Stimulated activated memory B cell treated with anti-CD40 and anti-IgM and Interleukin-4, amounts not matched to agents 10 μg/mL and 1 μg/mL and 100 μg/mL, for 72 hours (primary cell): ENCODE measurements around the gene MT1HL1.

ENCODE experiments used
- ATAC-seq: fragments of 150-1000 bp; cut with Tn5 transposase; 2 replicates; pipeline ENCODE4 v1.10.0; 2021
- H3K27ac Mint-ChIP-seq: one replicate; pipeline ENCODE4 v1.8.0; 2022; ENCODE audit warnings: mild to moderate bottlenecking, mixed read lengths
- H3K27me3 Mint-ChIP-seq: one replicate; pipeline ENCODE4 v1.8.0; 2022; ENCODE audit warnings: mixed read lengths
- H3K36me3 Mint-ChIP-seq: one replicate; pipeline ENCODE4 v1.8.0; 2022; ENCODE audit warnings: mixed read lengths
- H3K4me1 Mint-ChIP-seq: one replicate; pipeline ENCODE4 v1.8.0; 2022; ENCODE audit warnings: mixed read lengths
- H3K4me3 Mint-ChIP-seq: one replicate; pipeline ENCODE4 v1.8.0; 2022; ENCODE audit warnings: mild to moderate bottlenecking, moderate library complexity, mixed read lengths
- H3K9me3 Mint-ChIP-seq: one replicate; pipeline ENCODE4 v1.8.0; 2022; ENCODE audit warnings: mixed read lengths

Gene MT1HL1

DNA sequence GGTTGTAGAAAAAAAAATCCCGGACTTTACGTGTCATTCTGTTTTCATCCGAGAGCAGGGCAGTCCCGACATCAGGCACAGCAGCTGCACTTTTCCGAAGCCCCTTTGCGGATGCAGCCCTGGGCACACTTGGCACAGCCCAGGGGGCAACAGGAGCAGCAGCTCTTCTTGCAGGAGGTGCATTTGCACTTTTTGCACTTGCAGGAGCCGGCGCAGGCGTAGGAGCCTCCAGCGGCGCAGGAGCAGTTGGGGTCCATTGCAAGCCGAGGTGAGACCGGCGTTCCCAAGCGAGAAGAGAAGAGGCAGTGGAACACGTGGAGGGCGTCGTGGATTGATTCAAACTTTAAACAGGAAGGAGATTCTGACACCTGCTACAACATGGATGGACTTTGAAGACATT lies at the start of gene MT1HL1:
Gene MT1HL1 (minus strand): TSS at position 326 of the 400 bp plus-strand sequence. CDS start 69 bp downstream, at position 257.
- H3K4me3 Mint-ChIP-seq, result no peak within 1 kb of the TSS
- no peaks in the 10 kb centered on the region for H3K36me3 Mint-ChIP-seq
- H3K27ac Mint-ChIP-seq, result no peak within 1 kb of the TSS
- no peaks in the 10 kb centered on the region for H3K4me1 Mint-ChIP-seq
- H3K27me3 Mint-ChIP-seq, result no peaks in the 10 kb centered on the region
- ATAC-seq, result no peak
- no peaks in the 10 kb centered on the region for H3K9me3 Mint-ChIP-seq

DNA sequence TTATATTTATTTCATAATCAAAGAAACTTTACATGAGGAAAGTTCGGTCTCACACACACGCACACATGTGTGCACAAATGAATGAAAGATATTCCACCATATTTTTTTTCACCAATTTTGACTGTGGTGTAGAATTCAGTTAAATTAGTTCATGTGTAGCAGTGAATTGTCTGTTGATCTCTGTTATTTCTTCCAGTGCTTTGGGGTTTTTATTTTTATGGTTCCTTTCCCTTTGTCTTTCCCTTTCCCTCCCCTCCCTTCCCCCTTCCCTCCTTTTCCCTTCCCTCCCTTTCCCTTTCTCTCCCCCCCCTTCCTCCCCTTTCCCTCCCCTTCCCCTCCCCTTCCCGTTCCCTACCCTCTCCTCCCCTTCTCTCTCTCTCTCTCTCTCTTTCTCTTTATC lies 46.7 kb upstream of the MT1HL1 start:
- Mint-ChIP-seq H3K36me3 (no peaks in the 10 kb centered on the region), H3K27ac (no peak overlapping the region), H3K9me3 (peaks cover under 1% of the 10 kb centered on the region), H3K27me3 (peaks cover 10% of the 10 kb centered on the region), H3K4me1 (no peaks in the 10 kb centered on the region), H3K4me3 (no peak overlapping the region)
- no peak for ATAC-seq

DNA sequence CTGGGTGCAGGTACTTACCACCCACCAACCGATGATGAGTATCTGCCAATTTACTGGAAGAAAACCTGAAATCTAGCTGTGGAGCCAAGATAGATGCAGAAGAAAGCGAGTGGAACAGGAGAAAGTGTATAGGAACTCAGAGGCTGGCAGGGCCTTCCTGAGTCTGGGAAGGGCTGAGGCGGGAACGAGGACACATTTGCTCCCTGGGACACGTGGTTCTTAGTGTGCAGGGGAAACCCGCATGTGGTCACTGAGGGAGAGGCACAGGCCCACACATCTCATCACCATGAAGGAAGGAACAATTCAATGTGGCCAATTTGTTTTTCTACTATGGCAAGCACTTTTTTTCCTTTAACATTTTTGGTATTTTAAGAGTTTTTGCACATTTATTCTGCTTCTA lies 45.9 kb upstream of the MT1HL1 start:
- H3K27ac Mint-ChIP-seq, result no peak overlapping the region
- ATAC-seq, result no peak

DNA sequence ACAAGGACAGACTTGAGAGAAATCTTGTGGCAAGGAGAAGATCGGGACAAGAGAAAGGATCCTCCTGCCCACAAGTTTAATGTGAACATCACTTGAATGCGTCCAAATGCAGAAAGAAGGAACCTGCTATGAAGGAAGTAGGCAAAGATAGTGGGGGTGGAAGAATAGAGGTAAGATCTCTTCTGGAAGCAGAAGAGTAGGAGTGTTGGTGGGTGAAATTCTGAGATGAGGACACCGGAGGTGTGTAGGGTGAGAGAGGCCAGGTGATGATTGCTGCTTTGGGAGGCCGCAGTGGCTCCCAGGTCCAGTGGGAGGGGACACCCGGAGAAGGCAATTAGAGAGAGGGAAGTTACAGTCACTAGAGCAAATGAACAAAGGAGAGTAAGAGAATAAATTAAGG lies 44.6 kb upstream of the MT1HL1 start:
- Mint-ChIP-seq H3K27me3 (peaks cover 1% of the 10 kb centered on the region), H3K4me3 (no peak overlapping the region), H3K36me3 (no peaks in the 10 kb centered on the region), H3K4me1 (no peaks in the 10 kb centered on the region), H3K9me3 (no peaks in the 10 kb centered on the region), H3K27ac (no peak overlapping the region)
- ATAC-seq, result no peak

More for the DNA sequence above, 45.9 kb upstream of the MT1HL1 start:
- Mint-ChIP-seq H3K36me3 (no peaks in the 10 kb centered on the region), H3K27me3 (peaks cover 9% of the 10 kb centered on the region), H3K4me3 (no peak overlapping the region), H3K4me1 (no peaks in the 10 kb centered on the region), H3K9me3 (no peaks in the 10 kb centered on the region)

DNA sequence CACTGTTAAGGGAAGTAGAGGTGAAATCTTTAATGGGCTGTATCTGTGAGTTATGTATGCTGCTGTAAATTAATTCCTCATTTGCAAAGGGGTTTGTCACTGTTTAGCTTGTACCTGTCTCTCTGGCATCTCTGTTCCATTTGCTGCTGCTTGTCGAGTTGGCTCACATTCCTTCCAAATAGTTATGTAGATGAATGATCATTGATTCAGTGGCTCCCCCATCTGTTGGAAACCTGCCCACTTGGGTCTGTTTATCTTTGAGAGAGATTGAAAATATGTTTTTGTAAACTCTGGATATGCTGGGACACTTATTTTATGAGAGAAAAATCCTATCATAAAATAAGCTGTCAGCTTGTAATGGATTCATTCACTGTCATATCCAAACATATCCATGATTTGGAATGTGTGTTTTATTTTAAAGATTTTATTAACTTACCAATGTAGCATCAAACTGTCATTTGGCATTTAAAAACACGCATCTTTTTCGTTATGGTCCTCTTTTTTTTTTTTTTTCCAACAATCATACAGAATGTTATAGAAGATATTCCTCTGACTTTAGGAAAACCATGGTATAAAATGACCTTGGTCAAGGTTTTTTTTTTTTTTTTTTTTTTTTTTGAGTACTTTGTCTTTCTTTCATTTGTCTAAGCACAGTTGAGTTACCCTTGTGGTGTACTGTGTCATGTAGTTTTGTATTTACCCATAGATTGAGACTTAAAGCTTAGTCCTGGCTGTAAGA lies 41.2 kb upstream of the MT1HL1 start:
- ATAC-seq, result no peak
- no peak overlapping the region for H3K4me3 Mint-ChIP-seq
- H3K27ac Mint-ChIP-seq, result no peak overlapping the region
- H3K4me1 Mint-ChIP-seq, result no peaks in the 10 kb centered on the region
- H3K36me3 Mint-ChIP-seq, result no peaks in the 10 kb centered on the region
- H3K27me3 Mint-ChIP-seq, result peaks cover 25% of the 10 kb centered on the region
- peaks cover 2% of the 10 kb centered on the region for H3K9me3 Mint-ChIP-seq

DNA sequence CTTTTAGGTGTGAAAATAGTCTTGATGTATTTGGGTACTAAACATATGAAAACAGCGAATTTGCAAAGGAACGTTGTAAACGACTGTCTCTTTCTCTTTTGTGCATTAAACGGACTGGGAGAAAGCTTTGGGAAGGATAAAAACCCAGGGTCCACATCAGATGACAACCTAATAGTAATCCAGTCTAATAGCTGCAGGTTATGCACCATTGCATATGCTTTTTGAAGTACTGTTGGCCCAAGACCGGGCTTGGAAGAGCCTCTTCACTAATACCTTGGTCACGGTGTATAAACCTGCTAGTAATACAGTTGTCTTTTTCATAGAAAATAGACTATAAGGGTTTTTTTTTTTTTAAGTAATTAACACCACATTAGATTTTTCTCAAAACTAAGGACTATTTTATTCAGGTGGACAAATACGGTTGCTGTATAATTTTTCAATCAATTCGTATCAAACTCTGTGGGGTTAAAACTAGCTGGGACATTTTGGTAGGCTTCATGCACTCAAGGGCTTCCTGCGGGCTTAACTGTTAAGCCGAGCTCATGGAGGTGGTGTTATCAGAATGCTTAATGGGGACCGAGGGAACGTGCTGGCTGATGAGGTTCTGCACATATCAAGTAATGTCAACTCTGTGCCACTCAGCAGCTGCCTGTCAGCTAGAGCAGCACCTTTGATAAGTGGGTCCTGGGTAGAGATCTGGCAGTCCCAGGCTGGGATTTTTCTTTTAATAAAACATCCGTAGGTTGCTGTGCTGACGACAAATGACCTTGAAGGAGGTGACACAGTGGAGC lies 39.8 kb upstream of the MT1HL1 start:
- Mint-ChIP-seq H3K27me3 (peaks cover 25% of the 10 kb centered on the region), H3K4me3 (no peak overlapping the region), H3K9me3 (peaks cover 2% of the 10 kb centered on the region), H3K27ac (no peak overlapping the region), H3K36me3 (no peaks in the 10 kb centered on the region), H3K4me1 (no peaks in the 10 kb centered on the region)
- ATAC-seq, result no peak

DNA sequence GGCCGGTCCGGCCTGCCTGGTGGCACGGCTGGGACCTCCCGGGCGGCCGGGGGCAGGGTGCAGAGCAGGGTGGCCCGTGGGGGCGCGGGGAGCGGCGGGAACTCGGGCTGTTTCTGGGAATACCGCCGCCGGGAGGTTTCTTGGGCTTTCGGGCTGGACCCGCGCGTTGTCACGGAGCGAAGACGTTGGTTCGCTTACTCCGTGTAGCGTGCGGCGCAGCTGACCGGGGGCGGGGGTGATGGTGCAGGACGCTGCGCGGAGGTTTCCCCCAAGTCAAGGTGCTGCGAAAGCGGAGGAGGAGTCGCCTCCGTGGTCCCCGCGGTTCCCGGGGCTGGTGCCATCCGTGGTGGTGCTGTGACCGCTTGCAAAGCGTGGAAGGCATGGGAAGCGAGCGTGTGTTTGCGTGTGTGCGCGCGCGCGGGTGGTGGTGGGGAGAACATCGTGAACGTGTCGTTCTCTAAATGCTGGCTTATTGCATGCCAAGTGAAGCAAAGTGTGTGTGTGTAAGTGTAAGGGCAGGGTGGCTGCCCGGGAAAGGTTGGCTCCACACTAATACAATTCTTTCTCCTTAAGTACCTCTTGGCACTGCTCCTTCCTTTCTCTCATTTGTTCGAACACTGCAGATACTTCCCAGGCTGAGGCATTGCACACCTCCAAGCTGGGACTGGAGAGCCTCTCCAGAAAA lies 38.8 kb upstream of the MT1HL1 start:
- Mint-ChIP-seq H3K9me3 (peaks cover 2% of the 10 kb centered on the region), H3K4me3 (peak overlapping the region; percentile 13), H3K4me1 (no peaks in the 10 kb centered on the region), H3K27ac (no peak overlapping the region), H3K36me3 (no peaks in the 10 kb centered on the region), H3K27me3 (peaks cover 25% of the 10 kb centered on the region)
- ATAC-seq, result peak; percentile 31

DNA sequence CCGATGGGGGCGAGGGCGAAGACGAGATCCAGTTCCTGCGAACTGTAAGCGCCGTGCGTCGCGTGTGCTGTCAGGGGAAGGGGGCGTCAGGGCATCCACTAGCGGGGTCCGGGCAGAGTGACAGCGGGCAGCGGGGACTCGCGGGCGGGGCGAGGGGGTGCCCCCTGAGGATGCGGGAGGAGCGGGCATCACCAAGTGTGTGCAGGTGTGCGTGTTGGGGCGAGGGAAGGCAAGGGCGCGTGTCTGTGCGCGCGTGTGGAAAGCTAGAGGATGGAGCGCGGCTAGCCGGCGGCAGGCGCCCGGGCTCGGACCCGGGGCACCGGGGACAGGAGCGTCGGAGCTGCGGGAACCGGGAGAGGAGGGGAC lies 38.3 kb upstream of the MT1HL1 start:
- Mint-ChIP-seq H3K4me1 (no peaks in the 10 kb centered on the region), H3K36me3 (no peaks in the 10 kb centered on the region), H3K27ac (no peak overlapping the region), H3K27me3 (peaks cover 25% of the 10 kb centered on the region), H3K9me3 (peaks cover 2% of the 10 kb centered on the region), H3K4me3 (peak overlapping the region; percentile 13)
- peak; percentile 8 for ATAC-seq

DNA sequence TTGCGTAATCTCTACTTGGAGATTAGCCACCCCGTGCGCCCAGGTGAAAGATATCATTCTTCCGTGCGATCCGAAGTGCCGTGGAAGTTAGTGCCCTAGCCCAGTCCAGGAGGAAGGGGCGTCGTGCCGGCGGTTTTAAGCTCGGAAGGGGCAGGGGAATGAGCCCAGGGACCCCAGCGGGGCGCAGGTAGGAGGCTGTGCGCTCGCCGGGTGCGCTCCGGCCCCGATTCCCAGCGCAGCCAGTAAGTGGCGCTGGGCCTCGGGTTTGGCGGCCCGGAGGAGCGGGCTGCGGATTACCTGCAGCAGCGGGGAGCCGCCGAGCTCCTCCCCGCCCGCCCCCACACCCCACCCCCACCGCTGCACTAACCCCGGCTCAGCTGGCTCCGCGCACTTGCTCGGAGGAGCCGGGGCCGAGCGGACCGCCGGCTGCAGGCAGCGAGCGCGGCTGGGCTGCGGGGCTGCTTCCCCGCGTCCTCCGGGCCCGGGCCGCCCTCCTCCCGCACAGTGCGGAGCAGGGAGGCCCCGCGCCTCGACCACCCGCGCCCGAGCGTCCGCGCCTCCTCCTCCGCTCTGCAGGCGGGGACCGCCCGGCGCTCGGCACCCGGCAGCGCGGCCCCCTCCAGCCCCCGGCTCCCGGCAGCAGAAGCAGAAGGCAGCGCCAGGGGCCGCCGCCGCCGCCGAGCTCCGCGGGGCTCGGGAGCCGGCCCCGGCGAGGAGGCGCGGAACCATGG lies 37.7 kb upstream of the MT1HL1 start, which contains the start of gene RYR2:
Gene RYR2 (plus strand): TSS at position 390 of the 731 bp plus-strand sequence. CDS start 338 bp downstream, at position 728.
- Mint-ChIP-seq H3K4me1 (no peaks in the 10 kb centered on the region), H3K9me3 (peaks cover 2% of the 10 kb centered on the region), H3K4me3 (peak within 1 kb of the TSS; percentile 13), H3K27ac (no peak within 1 kb of the TSS), H3K27me3 (peaks cover 25% of the 10 kb centered on the region), H3K36me3 (no peaks in the 10 kb centered on the region)
- ATAC-seq, result no peak

DNA sequence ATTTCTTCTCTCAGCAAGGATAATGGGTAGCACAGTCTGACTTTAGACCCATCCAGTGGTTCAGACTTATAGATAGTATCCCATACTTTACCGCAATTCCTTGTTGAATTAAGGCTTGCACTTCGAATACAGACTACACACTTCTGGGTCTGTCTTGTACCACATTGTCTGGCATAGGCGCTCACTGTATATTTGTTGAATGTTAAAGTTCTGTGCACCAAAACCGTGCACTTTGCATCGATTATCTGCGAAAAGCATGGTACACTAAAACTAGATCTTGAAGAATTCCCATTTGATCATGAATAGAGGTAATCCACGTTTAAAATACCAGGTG lies 37.2 kb upstream of the MT1HL1 start:
- peaks cover 25% of the 10 kb centered on the region for H3K27me3 Mint-ChIP-seq
- H3K4me1 Mint-ChIP-seq, result no peaks in the 10 kb centered on the region
- no peak overlapping the region for H3K27ac Mint-ChIP-seq
- no peak for ATAC-seq
- peaks cover 2% of the 10 kb centered on the region for H3K9me3 Mint-ChIP-seq
- no peak overlapping the region for H3K4me3 Mint-ChIP-seq
- H3K36me3 Mint-ChIP-seq, result no peaks in the 10 kb centered on the region

DNA sequence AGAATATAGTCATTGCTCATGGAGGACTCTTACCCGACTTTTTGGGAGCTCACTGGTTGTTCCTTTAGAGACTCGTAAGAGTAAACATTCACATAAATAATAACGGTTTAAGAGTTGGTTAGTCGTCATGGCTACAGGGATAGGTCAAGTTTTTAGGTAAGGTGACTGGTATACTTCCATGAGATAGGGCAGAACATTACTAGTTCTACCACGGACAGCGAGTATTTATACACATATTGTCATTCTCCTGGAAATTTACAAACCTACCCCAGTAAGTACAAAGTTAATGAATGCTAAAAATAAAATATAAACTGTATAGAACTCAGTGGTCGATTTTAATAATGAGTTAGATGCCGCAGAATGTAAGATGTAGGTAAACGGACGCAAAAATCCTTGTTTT lies 36.6 kb upstream of the MT1HL1 start:
- peaks cover 25% of the 10 kb centered on the region for H3K27me3 Mint-ChIP-seq
- H3K36me3 Mint-ChIP-seq, result no peaks in the 10 kb centered on the region
- H3K4me1 Mint-ChIP-seq, result no peaks in the 10 kb centered on the region
- H3K9me3 Mint-ChIP-seq, result peaks cover 2% of the 10 kb centered on the region
- no peak overlapping the region for H3K27ac Mint-ChIP-seq
- no peak overlapping the region for H3K4me3 Mint-ChIP-seq
- no peak for ATAC-seq

DNA sequence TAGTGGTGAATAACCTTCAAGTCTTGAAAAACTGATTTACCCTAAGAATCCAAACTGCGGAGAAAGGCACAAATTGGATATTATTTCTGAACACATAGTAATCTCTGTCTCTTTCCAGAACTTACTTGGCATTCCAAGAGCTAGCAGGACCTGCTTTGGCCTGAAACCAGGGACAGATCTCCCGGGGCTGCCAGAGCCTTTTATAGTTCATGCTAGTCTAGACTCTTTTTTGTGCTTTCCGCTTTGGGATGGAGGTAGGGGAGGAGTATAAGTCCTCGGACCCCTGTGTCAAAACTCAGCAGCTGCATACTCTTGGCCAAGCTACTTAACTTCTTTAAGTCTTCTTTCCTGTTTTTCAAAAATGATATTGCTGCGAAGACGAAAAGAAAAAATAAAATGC lies 34.0 kb upstream of the MT1HL1 start:
- Mint-ChIP-seq H3K4me1 (no peaks in the 10 kb centered on the region), H3K9me3 (peaks cover 2% of the 10 kb centered on the region), H3K27ac (no peak overlapping the region), H3K4me3 (no peak overlapping the region), H3K27me3 (peaks cover 19% of the 10 kb centered on the region), H3K36me3 (no peaks in the 10 kb centered on the region)
- no peak for ATAC-seq

DNA sequence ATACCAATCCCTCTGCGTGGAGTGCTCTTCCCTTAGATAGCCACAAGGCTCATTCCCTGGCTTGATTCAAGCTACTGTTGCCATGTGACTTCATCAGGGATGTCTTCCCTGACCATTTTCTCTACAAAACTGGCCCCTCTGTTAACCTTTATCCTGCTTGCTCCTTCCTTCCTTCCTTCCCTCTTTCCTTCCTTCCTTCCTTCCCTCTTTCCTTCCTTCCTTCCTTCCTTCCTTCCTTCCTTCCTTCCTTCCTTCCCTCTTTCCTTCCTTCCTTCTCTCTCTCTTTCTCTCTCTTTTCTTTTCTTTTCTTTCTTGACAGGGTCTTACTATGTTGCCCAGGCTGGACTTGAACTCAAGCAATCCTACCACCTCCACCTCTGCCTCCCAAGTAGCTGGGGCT lies 31.5 kb upstream of the MT1HL1 start:
- H3K4me1 Mint-ChIP-seq, result no peaks in the 10 kb centered on the region
- H3K36me3 Mint-ChIP-seq, result no peaks in the 10 kb centered on the region
- ATAC-seq, result no peak
- H3K27ac Mint-ChIP-seq, result no peak overlapping the region
- peaks cover 17% of the 10 kb centered on the region for H3K27me3 Mint-ChIP-seq
- no peaks in the 10 kb centered on the region for H3K9me3 Mint-ChIP-seq
- H3K4me3 Mint-ChIP-seq, result no peak overlapping the region

DNA sequence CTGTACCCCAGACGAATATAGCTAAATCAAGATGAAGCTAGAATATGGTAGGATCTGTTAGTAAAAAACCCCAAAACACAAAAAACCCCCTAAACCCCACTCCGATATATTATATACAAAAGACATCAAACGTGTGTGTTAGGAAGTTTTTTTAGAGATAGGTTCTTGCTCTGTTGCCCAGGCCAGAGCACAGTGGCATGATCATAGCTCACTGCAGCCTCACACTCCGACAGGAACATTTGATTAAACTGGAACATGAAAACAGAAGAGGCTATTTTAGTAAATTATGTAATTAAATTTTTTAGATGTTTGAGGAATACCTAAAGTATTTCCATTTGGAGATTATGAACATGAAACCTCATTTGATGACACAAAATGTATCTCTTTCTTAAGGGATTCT lies 29.6 kb upstream of the MT1HL1 start:
- no peaks in the 10 kb centered on the region for H3K4me1 Mint-ChIP-seq
- ATAC-seq, result no peak
- H3K27ac Mint-ChIP-seq, result no peak overlapping the region
- H3K4me3 Mint-ChIP-seq, result no peak overlapping the region
- H3K9me3 Mint-ChIP-seq, result peaks cover 4% of the 10 kb centered on the region
- no peaks in the 10 kb centered on the region for H3K36me3 Mint-ChIP-seq
- H3K27me3 Mint-ChIP-seq, result peaks cover 34% of the 10 kb centered on the region

DNA sequence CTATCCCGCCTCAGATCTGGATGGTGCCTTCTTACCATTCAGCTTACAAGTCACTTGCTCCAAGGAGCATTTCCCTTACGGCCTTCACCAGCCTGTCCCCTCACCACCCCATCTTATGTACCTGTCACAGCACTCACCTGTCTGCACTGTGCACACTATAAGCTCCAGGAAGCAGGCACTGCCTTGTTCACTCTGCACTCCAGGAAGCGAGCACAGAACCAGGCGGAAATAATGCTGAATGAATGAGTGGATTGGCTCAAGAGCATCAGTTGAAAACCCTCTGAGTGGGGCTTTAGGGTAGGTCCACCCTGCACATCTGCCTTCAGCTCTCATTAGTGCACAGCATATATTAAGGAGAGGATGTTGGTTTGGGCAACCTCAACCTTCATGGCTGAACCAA lies 28.8 kb upstream of the MT1HL1 start:
- H3K36me3 Mint-ChIP-seq, result no peaks in the 10 kb centered on the region
- no peak for ATAC-seq
- H3K27ac Mint-ChIP-seq, result no peak overlapping the region
- no peak overlapping the region for H3K4me3 Mint-ChIP-seq
- H3K4me1 Mint-ChIP-seq, result no peaks in the 10 kb centered on the region
- peaks cover 4% of the 10 kb centered on the region for H3K9me3 Mint-ChIP-seq
- peaks cover 39% of the 10 kb centered on the region for H3K27me3 Mint-ChIP-seq
